Left colon (tissue), 2 donors: ENCODE measurements around the gene SLC30A1. TPM values are rescaled to one million over a fixed set of nuclear protein-coding genes. Genes with fewer than 3 reads are reported as not detected.
"Not testable (repeated sequence)": the region's sequence is repeated elsewhere in the genome, so short reads cannot be mapped to it uniquely, and the experiment has no call there.

ENCODE experiments used
- ATAC-seq: fragments of 200-7000 bp; cut with Tn5 transposase; one replicate; pipeline ENCODE4 v1.9.1; 2020; ENCODE audit warnings: mild to moderate bottlenecking, moderate library complexity
- DNase-seq, 2 donors: peaks; one replicate each; pipeline ENCODE4 v3.0.0-alpha.2; 2020
- intact Hi-C, 2 donors: fragments of 100-400 bp; cut with DNase I in 1 of 2; cut with micrococcal nuclease in 1 of 2; formaldehyde crosslinking; loops; one replicate each; pipeline versions ENCODE4 v1.11.2 to v1.14.0; 2022; cut with DNase I, micrococcal nuclease
- total RNA-seq, 2 donors: library from RNA; stranded (reverse); fragmentation: NEBNext Ultra II Directional; extraction: Animal tissue kit (Norgen Biotek cat#: 25700); gene quantifications; one replicate each; pipeline ENCODE4 v1.2.1, GENCODE V29; 2021
- donor health status: DM: no; HTN: no; CAD: no.
- donor health status: DM: yes; HTN: yes; CAD: no.

SLC30A1 gene
- total RNA-seq, 2 donors from 2014 or later = 16.6 to 33.1 TPM

- intact Hi-C loops = no loop called here
- ATAC-seq = no peak
- DNase-seq = no peak
Observed at GRCh38 chr1:211591980-211592493, 13.1 kb upstream of the SLC30A1 start.

DNA sequence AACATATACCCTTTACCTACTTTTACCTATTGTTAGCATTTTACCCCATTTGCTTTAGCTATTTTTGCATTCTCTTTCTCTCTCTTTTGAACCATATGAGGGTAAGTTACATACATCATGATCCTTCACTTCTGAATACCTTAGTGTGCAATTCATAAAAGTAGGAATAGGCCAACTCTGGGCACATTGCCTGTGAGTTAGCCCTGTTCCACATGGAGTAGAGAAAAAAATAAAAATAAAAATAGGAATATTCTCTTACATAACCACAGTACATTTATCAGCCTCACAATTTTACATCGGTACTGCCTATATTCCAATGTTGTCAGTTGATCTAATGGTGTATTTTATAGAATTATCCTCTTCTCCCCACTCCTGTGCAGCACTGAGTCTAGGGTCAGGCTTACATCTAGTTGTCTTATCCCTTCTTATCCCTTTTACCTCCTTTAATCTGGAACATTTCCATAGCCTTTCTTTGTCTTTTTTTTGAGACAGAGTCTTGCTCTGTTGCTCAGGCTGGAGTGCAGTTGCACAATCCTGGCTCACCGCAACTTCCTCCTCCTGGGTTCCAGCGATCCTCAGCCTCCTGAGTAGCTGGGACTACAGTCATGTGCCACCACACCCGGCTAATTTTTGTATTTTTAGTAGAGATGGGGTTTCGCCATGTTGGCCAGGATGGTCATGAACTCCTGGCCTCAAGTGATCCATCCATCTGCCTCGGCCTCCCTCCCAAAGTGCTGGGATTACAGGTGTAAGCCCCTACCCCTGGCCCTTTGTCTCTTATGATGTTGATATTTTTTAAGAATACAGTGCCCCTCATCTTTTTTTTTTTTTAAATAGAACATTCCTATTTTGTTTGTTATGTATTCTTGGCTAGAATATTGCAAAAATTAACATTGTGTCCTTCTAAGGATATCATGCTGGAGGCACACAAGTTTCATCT is 11.1 kb upstream of the SLC30A1 start:
- ATAC-seq (peak; percentile 50), DNase-seq (peak in 1 of 2 donors; percentile 47)
- intact Hi-C loops = no loop called here

DNA sequence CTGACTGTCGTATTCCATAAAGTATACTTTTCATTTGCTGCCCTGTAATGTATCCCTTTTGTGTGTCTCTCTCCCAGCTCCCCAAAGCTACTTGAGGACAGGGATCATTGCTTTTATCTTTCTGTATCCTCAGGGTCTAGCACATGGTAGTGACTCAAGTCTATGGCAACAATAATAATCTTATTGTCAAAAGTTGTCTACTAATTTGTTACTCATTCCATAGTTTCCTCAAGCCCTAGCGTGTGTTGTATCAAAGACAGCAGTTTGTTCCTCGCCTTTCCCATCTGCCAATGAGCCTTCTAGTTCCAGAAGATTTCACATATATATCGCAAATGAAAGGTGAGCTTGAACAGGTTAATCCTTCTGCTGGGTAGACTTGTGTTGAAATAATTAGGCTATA is 9.8 kb upstream of the SLC30A1 start:
- no peak for ATAC-seq
- intact Hi-C loops = no loop called here
- DNase-seq = no peak

DNA sequence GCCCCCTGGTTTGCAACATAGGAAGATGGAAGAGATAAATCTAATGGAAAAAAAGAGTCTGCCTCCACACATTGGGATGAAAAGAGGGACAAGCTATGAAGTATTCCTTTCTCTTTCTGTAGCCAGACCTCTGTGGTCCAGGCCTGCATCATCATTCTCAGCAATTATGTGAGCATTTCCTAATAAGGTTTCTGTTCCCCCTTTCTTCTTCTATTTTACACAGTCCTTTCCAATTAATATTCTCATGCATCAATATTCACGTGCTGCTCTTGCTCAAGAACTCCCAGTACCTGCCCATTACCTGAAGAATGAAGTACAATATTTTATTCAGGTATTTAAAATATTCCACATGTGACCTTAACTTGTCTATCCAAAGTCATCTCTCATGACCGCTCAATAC is 8.2 kb upstream of the SLC30A1 start:
- no peak for DNase-seq
- intact Hi-C loops = no loop called here
- no peak for ATAC-seq

GRCh38 chr1:211586538-211586937 is 7.6 kb upstream of the SLC30A1 start:
- intact Hi-C loops = no loop called here
- ATAC-seq = no peak

DNA sequence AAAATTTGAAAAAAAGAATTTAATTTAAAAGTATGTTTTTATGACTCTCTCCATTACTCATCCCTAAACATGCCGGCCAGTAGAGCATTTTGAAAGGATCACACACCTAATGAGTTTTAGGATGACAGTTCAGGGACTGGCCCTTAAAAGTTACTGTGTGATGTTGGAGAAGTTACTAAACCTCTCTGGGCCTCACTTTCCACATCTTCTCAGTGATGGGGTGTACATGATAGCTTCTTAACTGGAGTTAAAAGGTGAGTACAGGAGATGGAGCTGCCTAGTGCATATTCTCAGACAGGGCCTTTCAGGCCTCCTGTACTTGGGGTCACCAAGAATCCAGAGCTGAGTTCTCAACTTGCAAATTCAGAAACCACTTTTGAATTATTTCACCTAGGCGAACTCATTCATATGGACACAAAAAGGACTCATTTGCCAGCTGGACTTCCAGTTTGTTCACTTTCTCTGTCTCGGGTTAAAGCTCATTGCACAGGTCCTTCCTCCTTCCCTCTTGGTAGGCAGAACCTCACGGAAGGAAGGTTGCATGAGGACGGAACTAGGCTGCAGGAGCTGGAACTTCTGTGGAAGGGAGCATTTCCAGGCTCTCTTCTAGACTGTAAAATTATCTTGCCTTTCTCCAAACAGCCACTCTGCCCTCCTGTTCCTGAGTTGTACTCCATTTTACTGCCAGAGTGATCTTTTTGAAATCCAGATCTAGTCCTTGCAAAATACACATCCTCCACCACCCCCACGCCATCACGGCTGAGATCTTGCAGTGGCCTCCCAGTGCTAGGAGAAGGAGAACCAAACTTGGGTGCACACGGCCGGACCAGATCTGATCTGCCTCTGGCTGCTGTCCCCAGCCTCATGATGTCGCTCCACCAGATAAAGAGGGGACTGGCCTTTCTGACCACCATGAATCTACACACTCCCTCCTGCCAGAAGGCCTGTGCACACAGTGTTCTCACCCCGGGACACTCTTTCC is 4.3 kb upstream of the SLC30A1 start:
- intact Hi-C loops = no loop called here
- ATAC-seq (no peak), DNase-seq (no peak)

More at GRCh38 chr1:211586538-211586937, 7.6 kb upstream of the SLC30A1 start:
- DNase-seq = no peak

GRCh38 chr1:211581526-211581925 is 2.6 kb upstream of the SLC30A1 start:
- intact Hi-C loops = no loop called here
- no peak for ATAC-seq
- no peak for DNase-seq

- peak in 1 of 2 donors; percentile 12 for DNase-seq
- ATAC-seq = no peak
- intact Hi-C loops = no loop called here
Observed at GRCh38 chr1:211580303-211580687, 1.3 kb upstream of the SLC30A1 start.

GRCh38 chr1:211579440-211580302 is 710 bp upstream of the SLC30A1 start:
- intact Hi-C loops = loop anchor here in 1 of 2 donors (5.0 kb wide), 1 partner anchor 73 kb away; no protein-coding TSS in a partner anchor
- ATAC-seq (peak; percentile 61), DNase-seq (peak; percentile 87 to 92)

DNA sequence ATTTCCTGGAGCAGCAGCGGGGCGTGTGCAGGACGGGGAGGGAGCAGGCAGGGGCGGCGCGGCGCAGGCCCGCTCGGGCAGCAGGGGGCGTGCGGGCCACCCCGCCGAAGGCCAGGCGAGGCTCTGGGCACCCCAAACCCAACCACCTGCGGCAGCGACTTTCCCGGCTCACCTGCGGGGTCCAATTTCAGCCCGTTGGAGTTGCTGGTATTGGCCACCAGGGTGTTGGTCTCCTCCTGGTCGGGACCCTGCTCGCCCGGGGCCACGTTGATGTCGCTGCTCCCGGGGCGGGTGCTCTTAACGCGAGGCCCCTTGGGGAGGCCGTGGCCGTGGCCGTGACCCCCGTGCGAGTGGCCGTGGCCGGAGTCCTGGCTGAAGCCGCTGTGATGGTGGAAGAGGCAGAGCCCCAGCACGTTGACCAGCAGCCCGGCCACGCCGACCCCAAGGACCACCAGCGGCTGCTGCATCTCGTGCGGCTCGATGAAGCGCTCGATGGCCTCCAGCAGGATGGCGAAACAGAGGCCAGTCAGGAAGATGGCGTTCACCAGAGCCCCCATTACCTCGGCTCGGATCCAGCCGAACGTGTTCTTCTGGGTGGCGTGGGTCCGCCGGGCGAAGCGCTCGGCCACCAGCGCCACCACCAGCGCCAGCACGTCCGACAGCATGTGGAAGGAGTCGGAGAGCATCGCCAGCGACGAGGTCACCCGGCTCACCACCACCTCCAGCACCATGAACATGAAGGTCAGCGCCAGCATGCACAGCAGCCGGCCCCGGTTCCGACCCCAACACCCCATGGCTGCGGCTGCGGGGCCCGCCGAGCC is 932 bp downstream of the SLC30A1 start:
- peak; percentile 72 to 83 for DNase-seq
- ATAC-seq = peak; percentile 64
- intact Hi-C loops = loop anchor here in 1 of 2 donors (5.0 kb wide), 1 partner anchor 74 kb away; no protein-coding TSS in a partner anchor

GRCh38 chr1:211577277-211577818 is 1.6 kb downstream of the SLC30A1 start:
- DNase-seq = no peak
- ATAC-seq = no peak
- intact Hi-C loops = loop anchor here in 1 of 2 donors (5.0 kb wide), 1 partner anchor 75 kb away; no protein-coding TSS in a partner anchor

- intact Hi-C loops = loop anchor here in 1 of 2 donors (5.0 kb wide), 1 partner anchor 76 kb away; no protein-coding TSS in a partner anchor
- DNase-seq (no peak), ATAC-seq (no peak)
Observed at GRCh38 chr1:211576717-211577116, 2.2 kb downstream of the SLC30A1 start.

GRCh38 chr1:211574705-211575104 is 4.3 kb downstream of the SLC30A1 start:
- no peak for ATAC-seq
- intact Hi-C loops = loop anchor here in 1 of 2 donors (5.0 kb wide), 1 partner anchor 78 kb away; no protein-coding TSS in a partner anchor

DNA sequence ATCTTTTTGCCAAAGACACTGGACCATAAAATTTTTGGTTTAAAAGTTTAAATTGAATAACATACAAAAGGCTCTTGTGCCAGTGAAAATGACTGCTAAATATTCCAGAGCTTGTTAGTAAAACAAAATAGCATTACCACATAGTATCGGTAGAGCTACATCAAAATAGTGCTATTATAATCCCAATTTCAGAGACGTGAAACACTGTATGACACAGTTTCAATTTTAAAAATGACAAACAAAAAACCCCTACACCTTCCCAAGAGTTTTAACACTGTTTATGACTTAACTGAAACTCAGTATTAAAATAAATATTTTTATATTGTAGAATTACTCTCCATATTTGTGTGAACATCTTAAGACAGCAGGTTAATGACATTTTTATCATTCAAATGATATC is 7.0 kb downstream of the SLC30A1 start:
- DNase-seq (no peak), ATAC-seq (no peak)
- intact Hi-C loops = no loop called here

More at GRCh38 chr1:211574705-211575104, 4.3 kb downstream of the SLC30A1 start:
- no peak for DNase-seq

DNA sequence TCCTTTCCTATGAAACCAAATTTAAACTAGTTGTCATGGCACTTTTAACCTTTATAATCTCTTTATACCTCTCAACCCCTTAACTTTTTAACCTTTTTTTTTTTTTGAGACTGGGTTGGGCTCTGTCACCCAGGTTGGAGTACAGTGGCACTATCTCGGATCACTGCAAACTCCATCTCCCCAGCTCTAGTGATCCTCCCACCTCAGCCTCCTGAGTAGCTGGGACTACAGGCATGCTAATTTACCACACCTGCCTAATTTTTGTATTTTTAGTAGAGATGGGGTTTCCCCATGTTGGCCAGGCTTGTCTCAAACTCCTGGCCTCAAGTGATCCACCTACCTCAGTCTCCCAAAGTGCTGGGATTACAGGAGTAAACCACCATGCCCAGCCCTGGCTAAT is 8.6 kb downstream of the SLC30A1 start:
- intact Hi-C loops, DNase-seq, ATAC-seq: not testable (repeated sequence)

DNA sequence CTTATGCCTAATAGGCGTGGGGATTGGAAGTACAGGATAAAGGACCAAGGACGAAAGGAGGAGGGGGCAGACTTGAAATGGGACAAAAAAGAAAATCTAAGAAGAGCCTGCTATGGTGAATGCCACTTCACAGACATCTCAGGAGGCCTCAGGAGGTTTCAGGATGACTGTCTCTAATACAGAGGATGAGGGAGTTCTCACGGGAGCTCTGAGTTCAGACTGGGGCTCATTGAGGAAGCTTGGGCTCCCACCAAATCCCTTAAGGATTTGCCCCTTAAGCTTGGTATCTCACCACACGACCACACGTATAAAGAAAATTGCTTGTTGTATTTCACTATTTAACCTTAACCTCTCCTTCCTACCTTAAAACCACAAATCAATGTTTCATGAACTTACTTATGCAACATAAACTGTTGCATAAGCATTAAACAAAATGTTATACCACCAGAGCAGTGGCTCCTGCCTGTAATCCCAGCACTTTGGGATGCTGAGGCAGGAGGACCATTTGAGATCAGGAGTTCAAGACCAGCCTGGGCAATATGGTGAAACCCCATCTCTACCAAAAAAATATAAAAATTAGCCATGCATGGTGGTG is 12.4 kb downstream of the SLC30A1 start:
- intact Hi-C loops = no loop called here
- no peak for DNase-seq
- ATAC-seq = no peak
